Stimulated activated naive B cell treated with anti-CD40 and anti-IgM and Interleukin-4, amounts not matched to agents 10 μg/mL and 1 μg/mL and 100 μg/mL, for 72 hours (primary cell): Measurements from ENCODE around the gene METTL23.

Experiments used
- ATAC-seq, 2 donors: fragments of 150-1000 bp; cut with Tn5 transposase; replicated peaks; 2 replicates each; pipeline ENCODE4 v1.10.0; 2021; ENCODE audit warnings: moderate library complexity in 1 of 2
- DNase-seq: peaks from one replicate; pipeline ENCODE4 v3.0.0; 2021
- H3K27ac Mint-ChIP-seq: one replicate; pipeline ENCODE4 v1.8.0; 2022; ENCODE audit warnings: mild to moderate bottlenecking, mixed read lengths
- H3K27me3 Mint-ChIP-seq, 2 donors: one replicate each; pipeline ENCODE4 v1.8.0; 2022; ENCODE audit warnings: mixed read lengths in 2 of 2
- H3K36me3 Mint-ChIP-seq, 2 donors: one replicate each; pipeline ENCODE4 v1.8.0; 2022; ENCODE audit warnings: mixed read lengths in 2 of 2, mild to moderate bottlenecking in 1 of 2
- H3K4me1 Mint-ChIP-seq, 2 donors: one replicate each; pipeline ENCODE4 v1.8.0; 2022; ENCODE audit warnings: mixed read lengths in 2 of 2, mild to moderate bottlenecking in 1 of 2
- H3K4me3 Mint-ChIP-seq, 2 donors: one replicate each; pipeline ENCODE4 v1.8.0; 2022; ENCODE audit warnings: mild to moderate bottlenecking in 2 of 2, mixed read lengths in 2 of 2, moderate library complexity in 1 of 2
- H3K9me3 Mint-ChIP-seq, 2 donors: one replicate each; pipeline ENCODE4 v1.8.0; 2022; ENCODE audit warnings: mixed read lengths in 2 of 2, mild to moderate bottlenecking in 1 of 2

METTL23 gene

DNA sequence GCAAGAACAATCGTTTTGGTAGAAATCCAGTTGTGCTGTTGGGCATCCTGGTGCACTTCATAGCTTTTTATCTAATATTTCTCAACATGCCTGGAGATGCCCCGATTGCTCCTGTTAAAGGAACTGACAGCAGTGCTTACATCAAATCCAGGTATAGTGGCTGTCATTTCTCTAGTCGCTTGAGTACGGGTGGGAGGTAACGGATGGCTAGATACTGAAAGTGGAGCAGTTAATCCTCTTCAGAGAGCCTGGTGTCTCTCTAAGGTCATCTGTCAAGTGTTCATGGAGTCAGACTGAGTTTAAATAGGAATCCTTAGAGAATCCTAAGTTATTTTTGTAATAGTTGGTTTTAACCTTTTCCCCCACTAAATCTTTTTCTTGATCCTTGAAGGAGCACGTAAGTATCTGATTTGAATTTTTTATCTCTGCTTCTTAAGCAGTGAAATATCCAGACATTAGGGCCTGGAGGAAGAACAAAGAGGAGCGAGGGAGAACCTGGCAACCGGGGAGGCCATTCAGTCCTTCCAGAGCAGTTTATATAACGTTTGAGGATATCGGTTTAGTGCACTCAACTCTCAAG, 48.5 kb downstream of the METTL23 start:
- H3K36me3 Mint-ChIP-seq = peaks cover 48 to 54% of the 10 kb centered on the region in 2 donors
- no peaks in the 10 kb centered on the region for H3K27me3 Mint-ChIP-seq
- H3K4me3 Mint-ChIP-seq = no peak overlapping the region
- H3K9me3 Mint-ChIP-seq = no peaks in the 10 kb centered on the region
- H3K27ac Mint-ChIP-seq = no peak overlapping the region
- peaks cover 0 to 7% of the 10 kb centered on the region in 2 donors for H3K4me1 Mint-ChIP-seq
- ATAC-seq (no peak), DNase-seq (no peak)

DNA sequence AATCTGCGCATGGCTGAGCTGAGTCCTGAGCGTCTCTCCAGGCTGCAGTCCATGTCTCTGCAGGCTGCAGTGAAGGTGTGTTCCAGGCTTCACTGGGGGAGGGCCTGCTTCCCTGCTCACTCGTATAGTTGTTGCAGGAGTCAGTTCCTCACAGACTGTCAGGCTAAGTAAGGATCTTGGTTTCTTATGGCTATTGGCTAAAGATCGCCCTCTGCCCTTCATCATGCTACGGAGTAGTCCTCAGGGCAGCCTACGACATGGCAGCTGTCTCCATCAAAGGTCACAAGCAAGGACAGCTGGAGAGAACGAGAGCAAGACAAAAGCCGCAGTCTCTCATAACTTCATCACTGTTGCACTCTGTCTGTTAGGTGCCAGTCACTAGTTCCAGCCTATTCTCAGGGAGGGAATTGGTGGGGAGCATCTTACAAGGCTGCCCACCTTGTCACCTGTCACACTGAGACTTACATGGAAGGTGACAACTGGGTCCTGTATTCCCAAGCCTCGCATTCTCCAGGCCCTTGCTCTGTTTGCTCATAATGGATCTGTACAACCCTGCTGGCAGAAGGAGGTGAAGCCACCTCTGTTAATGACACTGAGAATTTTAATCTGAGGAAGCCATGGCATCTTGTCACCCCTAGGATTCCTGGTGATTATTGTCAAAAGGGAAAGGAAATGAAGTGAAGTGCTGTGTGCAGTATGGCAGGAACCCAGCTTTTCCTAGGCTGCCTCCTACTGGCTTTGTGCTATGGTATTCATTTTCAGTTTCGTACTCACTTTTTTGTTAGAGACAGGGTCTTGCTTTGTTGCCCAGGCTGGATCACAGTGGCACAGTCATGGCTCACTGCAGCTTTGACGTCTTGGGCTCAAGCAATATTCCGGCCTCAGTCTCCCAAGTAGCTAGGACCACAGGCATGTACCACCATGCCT, 54.7 kb downstream of the METTL23 start:
- H3K27ac Mint-ChIP-seq = no peak overlapping the region
- H3K27me3 Mint-ChIP-seq = no peaks in the 10 kb centered on the region
- H3K4me3 Mint-ChIP-seq = no peak overlapping the region
- H3K36me3 Mint-ChIP-seq = peaks cover 19 to 37% of the 10 kb centered on the region in 2 donors
- peaks cover 0 to 2% of the 10 kb centered on the region in 2 donors for H3K4me1 Mint-ChIP-seq
- ATAC-seq (no peak), DNase-seq (no peak)
- H3K9me3 Mint-ChIP-seq = no peaks in the 10 kb centered on the region

DNA sequence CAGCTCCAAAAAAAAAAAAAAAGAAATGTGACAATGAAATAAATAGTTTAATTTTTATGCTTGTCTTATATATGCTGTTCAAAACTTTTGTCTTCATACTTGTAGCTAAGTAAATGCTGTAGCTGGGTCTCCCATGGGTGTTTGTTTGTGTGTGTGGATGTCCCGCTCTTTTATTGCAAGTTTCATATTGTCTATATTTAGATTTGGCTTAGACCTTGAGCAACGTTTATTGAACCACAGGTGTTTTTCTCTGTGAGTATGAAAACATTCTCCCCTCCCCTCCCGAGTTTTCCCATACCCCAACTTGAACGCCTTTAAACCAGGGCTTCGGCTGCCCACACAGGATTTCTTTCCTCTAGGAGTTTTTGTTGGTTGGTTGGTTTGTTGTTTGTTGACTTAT, 56.5 kb downstream of the METTL23 start:
- Mint-ChIP-seq H3K4me3 (no peak overlapping the region), H3K4me1 (peaks cover 0 to 2% of the 10 kb centered on the region in 2 donors), H3K9me3 (no peaks in the 10 kb centered on the region), H3K27me3 (no peaks in the 10 kb centered on the region), H3K36me3 (peaks cover 13 to 30% of the 10 kb centered on the region in 2 donors), H3K27ac (no peak overlapping the region)
- DNase-seq (no peak), ATAC-seq (no peak)
